SK-N-MC (cell line): ENCODE results near the gene S100A5.

ENCODE experiments used
- EZH2 ChIP-seq: fragments of 200-600 bp; sonication (generic); IDR thresholded peaks from one replicate; pipeline ENCODE4 v1.6.1; 2017; ENCODE audit warnings: antibody characterized with exemption
- POLR2AphosphoS5 ChIP-seq: IDR thresholded peaks from 2 replicates; pipeline ENCODE4 v1.6.1; 2012; ENCODE audit warnings: mild to moderate bottlenecking, low read depth, low read length, borderline replicate concordance

- TF ChIP-seq POLR2AphosphoS5 (no peak), EZH2 (no peak)
These were observed 19.5 kb upstream of the S100A5 start for GRCh38 chr1:153560241-153560640.
